Naive B cell (primary cell): Measurements from ENCODE around the gene ZNF717. TPM values are rescaled to one million over a fixed set of nuclear protein-coding genes. Genes with fewer than 3 reads are reported as not detected.

ENCODE experiments used
- ATAC-seq, 2 donors: fragments of 150-1000 bp; cut with Tn5 transposase; 2 replicates each; pipeline ENCODE4 v1.10.0; 2021; ENCODE audit warnings: low read depth in 2 of 2, mild to moderate bottlenecking in 2 of 2, moderate library complexity in 2 of 2
- DNase-seq: peaks from one replicate; pipeline ENCODE4 v3.0.0; 2022
- H3K27ac Mint-ChIP-seq, 6 donors: one replicate each; pipeline ENCODE4 v1.8.0; 2020 to 2022; ENCODE audit warnings: mild to moderate bottlenecking in 6 of 6, mixed read lengths in 6 of 6, moderate library complexity in 5 of 6, inconsistent platforms in 2 of 6
- H3K27me3 Mint-ChIP-seq, 3 donors: one replicate each; pipeline ENCODE4 v1.8.0; 2021 to 2022; ENCODE audit warnings: mixed read lengths in 3 of 3, mild to moderate bottlenecking in 1 of 3
- H3K36me3 Mint-ChIP-seq, 2 donors: one replicate each; pipeline ENCODE4 v1.8.0; 2020 to 2022; ENCODE audit warnings: mixed read lengths in 2 of 2, inconsistent platforms in 1 of 2, mild to moderate bottlenecking in 1 of 2
- H3K4me1 Mint-ChIP-seq, 3 donors: one replicate each; pipeline ENCODE4 v1.8.0; 2020 to 2022; ENCODE audit warnings: mixed read lengths in 3 of 3, inconsistent platforms in 1 of 3, mild to moderate bottlenecking in 1 of 3, moderate library complexity in 1 of 3
- H3K4me3 Mint-ChIP-seq, 8 donors: one replicate each; pipeline ENCODE4 v1.8.0; 2020 to 2022; ENCODE audit warnings: mild to moderate bottlenecking in 8 of 8, mixed read lengths in 8 of 8, moderate library complexity in 8 of 8, inconsistent platforms in 2 of 8
- H3K9me3 Mint-ChIP-seq, 7 donors: one replicate each; pipeline ENCODE4 v1.8.0; 2020 to 2022; ENCODE audit warnings: mixed read lengths in 7 of 7, mild to moderate bottlenecking in 5 of 7, inconsistent platforms in 2 of 7, moderate library complexity in 1 of 7
- polyA plus RNA-seq, 6 donors: library from polyadenylated mRNA; unstranded; fragments of 300-500 nt; fragmentation: Illumina TruSeq; gene quantifications; one replicate each; pipeline ENCODE4 v1.2.3, GENCODE V29; 2021; ENCODE audit warnings: low read depth in 6 of 6

Gene ZNF717
- polyA plus RNA-seq, 6 donors from 2014 or later, result 10.5 to 28.0 (median 13.8) TPM

- Mint-ChIP-seq H3K4me3 (no peak overlapping the region), H3K36me3 (peaks cover 13 to 19% of the 10 kb centered on the region in 2 donors), H3K9me3 (peaks cover 8 to 51% (median 41%) of the 10 kb centered on the region in 7 donors), H3K27ac (no peak overlapping the region), H3K4me1 (no peaks in the 10 kb centered on the region), H3K27me3 (no peaks in the 10 kb centered on the region)
- ATAC-seq (no peak), DNase-seq (no peak)
Measured at GRCh38 chr3:75692061-75692460, 93.3 kb downstream of the ZNF717 start.

DNA sequence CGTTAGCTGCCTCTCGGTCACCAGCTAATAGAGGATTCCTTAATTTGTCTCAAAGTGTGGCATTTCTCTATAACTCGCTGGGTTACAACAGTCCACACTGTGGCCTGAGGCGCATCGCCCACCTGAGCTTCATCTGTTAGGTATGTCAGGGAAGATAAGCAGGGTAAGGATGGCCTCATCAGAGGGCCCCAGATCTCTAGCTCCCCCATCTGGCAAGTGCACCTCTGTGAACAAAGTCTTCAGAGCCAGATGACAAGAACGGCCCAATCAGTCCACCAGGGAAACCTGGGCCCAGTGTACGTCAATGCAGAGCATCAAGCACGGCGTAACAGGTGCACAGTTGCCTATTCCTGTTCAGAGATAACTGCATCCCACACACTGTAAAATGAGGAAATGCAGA is 98.0 kb downstream of the ZNF717 start:
- Mint-ChIP-seq H3K27me3 (no peaks in the 10 kb centered on the region), H3K36me3 (peaks cover 12 to 13% of the 10 kb centered on the region in 2 donors), H3K4me3 (no peak overlapping the region), H3K9me3 (peaks cover 8 to 55% (median 39%) of the 10 kb centered on the region in 7 donors), H3K4me1 (no peaks in the 10 kb centered on the region), H3K27ac (no peak overlapping the region)
- DNase-seq (no peak), ATAC-seq (no peak)

Other genes starting within 250 kb of the ZNF717 start
- not detected for gene FRG2C, start 121.2 kb downstream of the ZNF717 start, polyA plus RNA-seq